Endothelial cell of umbilical vein (primary cell): ENCODE data around the gene ZDHHC11. TPM values are rescaled to one million over a fixed set of nuclear protein-coding genes. Genes with fewer than 3 reads are reported as not detected.
"Not testable (repeated sequence)": the region's sequence is repeated elsewhere in the genome, so short reads cannot be mapped to it uniquely, and the experiment has no call there.

Experiments
- BruUV-seq: library from RNA; stranded (reverse); fragments of 400-500 nt; replicated peaks from 2 replicates; lab custom pipeline; 2021; lab: Mats Ljungman, UMichigan
- CTCF ChIA-PET: fragments of 300-600, 350-600 bp; sonication (Branson Sonifier 250); formaldehyde crosslinking; loops from one replicate; lab custom pipeline; 2021; ENCODE audit warnings: antibody characterized with exemption, inconsistent platforms; lab: Charles Lee
- POLR2A ChIA-PET: fragments of 300-600, 350-600 bp; sonication (Branson Sonifier 250); formaldehyde crosslinking; loops from one replicate; lab custom pipeline; 2021; ENCODE audit warnings: antibody characterized with exemption, inconsistent platforms; lab: Charles Lee
- DNase-seq: peaks from one replicate; pipeline ENCODE4 v3.0.0-alpha.2; 2011; ENCODE audit warnings: low read depth, low spot score
- FAIRE-seq: peaks from 2 replicates; lab custom pipeline; 2011; peaks lifted over from hg19 to GRCh38; lab: Jason Lieb, UNC
- H2AFZ ChIP-seq: 2 replicates; pipeline ENCODE4 v1.6.0; 2012; ENCODE audit warnings: low read depth, low read length, control low read depth, inconsistent platforms
- H3K27ac ChIP-seq: 2 replicates; pipeline ENCODE4 v1.5.1; 2011; ENCODE audit warnings: low read depth, mild to moderate bottlenecking, control low read depth, low read length, moderate library complexity; ENCODE audit not compliant: insufficient read depth
- H3K27me3 ChIP-seq, 2 experiments: 2 replicates each; pipeline versions ENCODE4 v1.6.0 to v1.6.1; 2011; ENCODE audit warnings: low read length in 2 of 2, mixed read lengths in 1 of 2; ENCODE audit not compliant: control insufficient read depth in 2 of 2, insufficient read depth in 2 of 2
- H3K36me3 ChIP-seq, 2 experiments: 2 replicates in 1 of 2; 3 replicates in 1 of 2; pipeline ENCODE4 v1.5.1; 2011; ENCODE audit warnings: low read length in 2 of 2, mild to moderate bottlenecking in 1 of 2, moderate library complexity in 1 of 2; ENCODE audit not compliant: control insufficient read depth in 2 of 2, insufficient read depth in 2 of 2; ENCODE audit errors: extremely low read depth in 1 of 2
- H3K4me1 ChIP-seq: 3 replicates; pipeline ENCODE4 v1.5.1; 2011; ENCODE audit warnings: mild to moderate bottlenecking, low read length; ENCODE audit not compliant: control insufficient read depth, insufficient read depth; ENCODE audit errors: extremely low read depth
- H3K4me2 ChIP-seq: 2 replicates; pipeline ENCODE4 v1.6.1; 2011; ENCODE audit warnings: low read length, control low read depth, mixed read lengths; ENCODE audit not compliant: insufficient read depth
- H3K4me3 ChIP-seq, 3 experiments: fragments of 200-600 bp in 1 of 3; sonication (generic), shearing (Covaris generic) in 1 of 3; replicated peaks in 1 of 3; 2 replicates each; pipeline ENCODE4 v1.5.1; 2011 to 2016; ENCODE audit warnings: control low read depth in 3 of 3, low read length in 3 of 3, mild to moderate bottlenecking in 2 of 3, inconsistent platforms in 1 of 3, low read depth in 1 of 3, moderate library complexity in 1 of 3; ENCODE audit not compliant: insufficient read depth in 1 of 3
- H3K79me2 ChIP-seq: 2 replicates; pipeline ENCODE4 v1.6.0; 2012; ENCODE audit warnings: low read length, inconsistent platforms; ENCODE audit not compliant: control insufficient read depth, insufficient read depth
- H3K9ac ChIP-seq: replicated peaks from 2 replicates; pipeline ENCODE3; 2011; ENCODE audit warnings: low read length, control low read depth; ENCODE audit not compliant: insufficient read depth; ENCODE audit errors: extremely low read depth
- H3K9me1 ChIP-seq: replicated peaks from 3 replicates; pipeline ENCODE4 v1.6.0; 2011; ENCODE audit warnings: mild to moderate bottlenecking, low read length; ENCODE audit not compliant: control insufficient read depth, insufficient read depth; ENCODE audit errors: extremely low read depth
- H3K9me3 ChIP-seq: replicated peaks from 2 replicates; pipeline ENCODE4 v1.5.1; 2012; ENCODE audit warnings: low read length, inconsistent platforms; ENCODE audit not compliant: control insufficient read depth, insufficient read depth
- H4K20me1 ChIP-seq: replicated peaks from 2 replicates; pipeline ENCODE3; 2011; ENCODE audit warnings: mild to moderate bottlenecking, low read length; ENCODE audit not compliant: control insufficient read depth, insufficient read depth; ENCODE audit errors: extremely low read depth
- dilution Hi-C: fragments of 300-500 bp; cut with MboI; formaldehyde crosslinking; loops from one replicate; pipeline ENCODE4 v1.15.0; 2019; ENCODE audit warnings: low sequenced_read_pairs; ENCODE audit not compliant: extremely low pct_ligation_motif_present
- intact Hi-C: fragments of 100-400 bp; cut with micrococcal nuclease; formaldehyde crosslinking; loops from one replicate; pipeline ENCODE4 v1.10.0; 2022
- polyA plus RNA-seq, 4 experiments: library from polyadenylated mRNA; depleted of rRNA in 3 of 4; stranded (reverse) in 3 of 4; unstranded in 1 of 4; fragments of >200 nt; gene quantifications; 2 replicates each; pipeline versions ENCODE4 v1.2.1 to v1.2.3, GENCODE V29; 2011 to 2012; ENCODE audit warnings: missing spikeins in 1 of 4
- total RNA-seq: library from RNA; stranded (reverse); gene quantifications from 2 replicates; pipeline ENCODE4 v1.2.3, GENCODE V29; 2021

ZDHHC11 gene
- total and polyA plus RNA-seq, 2 donors (not counting 3 experiments of a cell fraction or from before 2014, with no cell fraction given), result 0.35 to 4.4 TPM

- dilution Hi-C loops, CTCF ChIA-PET, POLR2A ChIA-PET, H3K9me1 ChIP-seq, H3K9me3 ChIP-seq, H3K79me2 ChIP-seq, H2AFZ ChIP-seq, H3K27me3 ChIP-seq, FAIRE-seq, H4K20me1 ChIP-seq, H3K36me3 ChIP-seq, BruUV-seq, H3K4me2 ChIP-seq, H3K9ac ChIP-seq, H3K27ac ChIP-seq, DNase-seq, H3K4me1 ChIP-seq: not testable (repeated sequence)
- H3K4me3 ChIP-seq, result peak overlapping the region in 1 of 3 experiments; percentile 52
- intact Hi-C loops, result loop anchor here (2.0 kb wide), 1 partner anchor 92 kb away; the partner anchor contains the start of gene TPPP
These were observed 65.5 kb downstream of the ZDHHC11 start for GRCh38 chr5:785181-785705.

DNA sequence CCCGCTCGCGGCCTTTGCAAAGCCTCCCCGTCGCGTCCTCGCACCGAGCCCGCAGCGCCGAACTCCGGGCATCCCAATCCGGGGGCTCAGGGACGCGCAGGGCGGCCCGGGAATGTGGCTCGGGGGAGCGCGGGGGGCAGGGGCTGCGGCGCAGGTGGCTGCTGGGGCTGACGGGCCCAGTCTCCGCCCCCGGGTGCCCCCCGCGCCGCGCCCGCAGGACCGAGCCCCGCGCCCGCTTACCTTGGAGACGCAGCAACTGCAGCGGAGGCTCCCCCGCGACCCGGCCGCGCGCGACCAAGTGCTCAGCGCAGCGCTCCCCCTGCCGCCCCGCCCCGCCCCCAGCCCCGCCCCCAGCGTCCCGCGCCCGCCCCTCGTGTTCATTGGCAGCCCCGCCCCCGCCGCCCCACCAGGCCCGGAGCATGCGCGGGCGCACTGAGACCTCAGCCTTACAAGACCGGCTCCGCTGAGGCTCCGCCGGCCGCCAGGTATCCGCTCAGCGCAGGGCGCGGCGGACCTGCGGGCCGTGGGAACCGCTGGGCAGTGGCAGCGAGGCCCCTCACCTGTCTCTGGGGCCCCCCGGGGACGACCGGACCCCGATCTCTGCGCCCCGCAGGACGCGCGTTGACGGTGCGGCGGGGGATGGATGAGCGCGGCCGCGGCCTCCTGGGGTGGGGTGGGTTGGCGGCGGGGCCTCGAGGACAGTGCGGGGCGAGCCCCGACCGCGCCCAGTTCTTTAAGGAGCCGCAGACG is 66.2 kb downstream of the ZDHHC11 start, which contains the start of gene ZDHHC11B:
ZDHHC11B (minus strand) TSS at position 302 of the 750 bp plus-strand sequence. CDS start 17,810 bp downstream, outside the sequence.
- H4K20me1 ChIP-seq, H3K27ac ChIP-seq, H3K9ac ChIP-seq, dilution Hi-C loops, H3K4me1 ChIP-seq, H3K9me3 ChIP-seq, H3K9me1 ChIP-seq, FAIRE-seq, H3K36me3 ChIP-seq, H3K27me3 ChIP-seq, POLR2A ChIA-PET, BruUV-seq, CTCF ChIA-PET, H3K79me2 ChIP-seq: not testable (repeated sequence)
- intact Hi-C loops, result loop anchor here (2.0 kb wide), 1 partner anchor 92 kb away; the partner anchor contains the start of gene TPPP
- peak within 1 kb of the TSS in 1 of 3 experiments; percentile 52 for H3K4me3 ChIP-seq
- H2AFZ ChIP-seq, result peak within 1 kb of the TSS; percentile 76
- peak; percentile 52 for DNase-seq
- H3K4me2 ChIP-seq, result peak within 1 kb of the TSS; percentile 53

DNA sequence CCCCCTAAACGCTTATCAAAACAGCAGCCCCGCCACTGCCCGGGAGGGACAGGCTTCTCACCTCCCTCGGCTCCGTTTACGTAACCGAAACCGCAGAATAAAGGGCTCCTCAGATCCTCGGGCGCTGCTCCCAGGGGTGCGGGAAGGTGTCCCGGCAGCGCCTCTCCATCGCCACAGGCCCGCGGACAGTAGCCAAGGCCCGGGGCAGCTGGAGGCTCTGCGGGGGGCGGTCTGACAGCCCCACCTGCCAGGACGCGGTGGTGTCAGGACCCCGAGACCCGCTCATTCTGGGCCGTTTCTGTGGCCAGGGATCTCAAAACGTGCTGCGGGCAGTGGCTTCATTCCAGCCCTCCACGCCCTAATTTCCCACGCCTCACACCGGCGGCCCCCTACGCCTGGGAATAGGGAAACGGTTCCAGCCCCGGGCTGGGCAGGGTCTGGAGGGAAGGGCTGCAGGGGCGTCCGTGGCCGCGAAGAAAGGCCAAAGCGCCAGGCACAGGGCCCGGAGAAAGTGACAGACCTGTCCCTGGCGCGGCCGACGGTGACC is 66.8 kb downstream of the ZDHHC11 start:
- H3K27me3 ChIP-seq, CTCF ChIA-PET, POLR2A ChIA-PET, H3K9me3 ChIP-seq, FAIRE-seq, H3K27ac ChIP-seq, DNase-seq, H3K4me1 ChIP-seq, H3K36me3 ChIP-seq, dilution Hi-C loops, H3K79me2 ChIP-seq, H3K9me1 ChIP-seq, H2AFZ ChIP-seq, H4K20me1 ChIP-seq, H3K9ac ChIP-seq, BruUV-seq: not testable (repeated sequence)
- peak overlapping the region; percentile 24 for H3K4me2 ChIP-seq
- intact Hi-C loops, result loop anchor here (2.0 kb wide), 1 partner anchor 91 kb away; the partner anchor contains the start of gene TPPP
- peak overlapping the region in 1 of 3 experiments; percentile 52 for H3K4me3 ChIP-seq
